Astrocyte (in vitro differentiated cells and primary cell): ENCODE data around the gene GRB7. TPM values are rescaled to one million over a fixed set of nuclear protein-coding genes. Genes with fewer than 3 reads are reported as not detected.
A peak's percentile ranks its signal among the peaks of the same experiment; 100 is the strongest.

Experiments used
- DNase-seq: peaks from one replicate; pipeline ENCODE4 v3.0.0-alpha.2; 2010; ENCODE audit warnings: low read depth
- FAIRE-seq: peaks from 2 replicates; lab custom pipeline; 2011; peaks lifted over from hg19 to GRCh38; lab: Jason Lieb, UNC
- H2AFZ ChIP-seq: 2 replicates; pipeline ENCODE4 v1.6.0; 2012; ENCODE audit warnings: low read depth, low read length, inconsistent platforms
- H3K27ac ChIP-seq: 2 replicates; pipeline ENCODE4 v1.5.1; 2011; ENCODE audit warnings: low read depth, low read length, inconsistent platforms
- H3K27me3 ChIP-seq: 2 replicates; pipeline ENCODE4 v1.6.0; 2011; ENCODE audit warnings: low read length, inconsistent platforms; ENCODE audit not compliant: insufficient read depth
- H3K36me3 ChIP-seq: 2 replicates; pipeline ENCODE4 v1.5.1; 2011; ENCODE audit warnings: low read length, inconsistent platforms; ENCODE audit not compliant: insufficient read depth
- H3K4me1 ChIP-seq: 2 replicates; pipeline ENCODE4 v1.5.1; 2011; ENCODE audit warnings: low read length, inconsistent platforms; ENCODE audit not compliant: insufficient read depth
- H3K4me2 ChIP-seq: 2 replicates; pipeline ENCODE4 v1.6.0; 2012; ENCODE audit warnings: low read length, inconsistent platforms
- H3K4me3 ChIP-seq: 2 replicates; pipeline ENCODE4 v1.5.1; 2011; ENCODE audit warnings: low read depth, mild to moderate bottlenecking, low read length, inconsistent platforms; ENCODE audit not compliant: insufficient read depth
- H3K79me2 ChIP-seq: 2 replicates; pipeline ENCODE4 v1.6.0; 2012; ENCODE audit warnings: mild to moderate bottlenecking, low read length, inconsistent platforms; ENCODE audit not compliant: insufficient read depth
- H3K9ac ChIP-seq: 2 replicates; pipeline ENCODE4 v1.6.0; 2012; ENCODE audit warnings: mild to moderate bottlenecking, low read length, inconsistent platforms
- H3K9me3 ChIP-seq: 2 replicates; pipeline ENCODE4 v1.5.1; 2012; ENCODE audit warnings: low read depth, mild to moderate bottlenecking, low read length, inconsistent platforms; ENCODE audit not compliant: insufficient read depth
- H4K20me1 ChIP-seq: 2 replicates; pipeline ENCODE4 v1.6.0; 2012; ENCODE audit warnings: low read length, inconsistent platforms; ENCODE audit not compliant: insufficient read depth
- H3K27ac Mint-ChIP-seq: one replicate; pipeline ENCODE4 v1.8.0; 2021; ENCODE audit warnings: mild to moderate bottlenecking, mixed read lengths; ENCODE audit not compliant: unreplicated experiment
- H3K27me3 Mint-ChIP-seq: one replicate; pipeline ENCODE4 v1.8.0; 2021; ENCODE audit warnings: low read depth, mixed read lengths; ENCODE audit not compliant: unreplicated experiment
- H3K36me3 Mint-ChIP-seq: one replicate; pipeline ENCODE4 v1.8.0; 2021; ENCODE audit warnings: low read depth, mixed read lengths; ENCODE audit not compliant: unreplicated experiment
- H3K4me1 Mint-ChIP-seq: one replicate; pipeline ENCODE4 v1.8.0; 2021; ENCODE audit warnings: low read depth, mixed read lengths; ENCODE audit not compliant: unreplicated experiment
- H3K4me3 Mint-ChIP-seq: one replicate; pipeline ENCODE4 v1.8.0; 2021; ENCODE audit warnings: mild to moderate bottlenecking, moderate library complexity, mixed read lengths; ENCODE audit not compliant: unreplicated experiment
- H3K9me3 Mint-ChIP-seq: one replicate; pipeline ENCODE4 v1.8.0; 2021; ENCODE audit warnings: mild to moderate bottlenecking, mixed read lengths; ENCODE audit not compliant: unreplicated experiment
- EZH2 ChIP-seq: IDR thresholded peaks from 2 replicates; pipeline ENCODE4 v1.6.1; 2012; ENCODE audit warnings: mild to moderate bottlenecking, low read length, inconsistent platforms; ENCODE audit not compliant: insufficient read depth
- total RNA-seq: library from RNA; stranded (reverse); gene quantifications from 2 replicates; pipeline ENCODE4 v1.2.1, GENCODE V29; 2021
- TF ChIP-seq, protein P1 (sequence below): IDR thresholded peaks from 2 replicates; pipeline ENCODE4 v1.5.1; 2011; ENCODE audit warnings: low read depth, mild to moderate bottlenecking, inconsistent platforms, low read length, moderate library complexity; ENCODE audit not compliant: insufficient read depth

Gene GRB7
- total RNA-seq, 1 donor from 2014 or later = 3.3 TPM

DNA sequence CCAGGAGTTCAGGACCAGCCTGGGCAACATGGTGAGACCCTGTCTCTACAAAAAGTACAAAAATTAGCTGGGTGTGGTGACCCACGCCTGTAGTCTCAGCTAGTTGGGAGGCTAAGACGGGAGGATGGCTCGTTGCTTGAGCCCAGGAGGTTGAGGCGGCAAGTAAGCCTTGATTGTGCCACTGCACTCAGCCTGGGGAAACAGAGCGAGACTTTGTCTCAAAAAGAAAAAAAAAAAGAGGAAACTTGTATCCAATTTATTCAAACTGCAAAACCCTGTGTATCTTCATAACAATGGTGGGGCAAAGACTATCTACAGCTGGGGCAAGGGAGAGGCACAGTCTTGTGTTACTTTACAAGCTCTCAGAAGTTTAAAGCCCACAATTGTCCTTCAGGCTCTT, 21.5 kb downstream of the GRB7 start:
- TF ChIP-seq EZH2 = no peak
- TF ChIP-seq, protein P1, sequence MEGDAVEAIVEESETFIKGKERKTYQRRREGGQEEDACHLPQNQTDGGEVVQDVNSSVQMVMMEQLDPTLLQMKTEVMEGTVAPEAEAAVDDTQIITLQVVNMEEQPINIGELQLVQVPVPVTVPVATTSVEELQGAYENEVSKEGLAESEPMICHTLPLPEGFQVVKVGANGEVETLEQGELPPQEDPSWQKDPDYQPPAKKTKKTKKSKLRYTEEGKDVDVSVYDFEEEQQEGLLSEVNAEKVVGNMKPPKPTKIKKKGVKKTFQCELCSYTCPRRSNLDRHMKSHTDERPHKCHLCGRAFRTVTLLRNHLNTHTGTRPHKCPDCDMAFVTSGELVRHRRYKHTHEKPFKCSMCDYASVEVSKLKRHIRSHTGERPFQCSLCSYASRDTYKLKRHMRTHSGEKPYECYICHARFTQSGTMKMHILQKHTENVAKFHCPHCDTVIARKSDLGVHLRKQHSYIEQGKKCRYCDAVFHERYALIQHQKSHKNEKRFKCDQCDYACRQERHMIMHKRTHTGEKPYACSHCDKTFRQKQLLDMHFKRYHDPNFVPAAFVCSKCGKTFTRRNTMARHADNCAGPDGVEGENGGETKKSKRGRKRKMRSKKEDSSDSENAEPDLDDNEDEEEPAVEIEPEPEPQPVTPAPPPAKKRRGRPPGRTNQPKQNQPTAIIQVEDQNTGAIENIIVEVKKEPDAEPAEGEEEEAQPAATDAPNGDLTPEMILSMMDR = no peak
- peaks cover 53% of the 10 kb centered on the region for H3K4me1 Mint-ChIP-seq
- Histone ChIP-seq H3K9me3 (no peaks in the 10 kb centered on the region), H3K36me3 (no peaks in the 10 kb centered on the region), H3K27me3 (no peaks in the 10 kb centered on the region), H2AFZ (no peak overlapping the region), H3K4me1 (peaks cover 19% of the 10 kb centered on the region), H4K20me1 (no peaks in the 10 kb centered on the region), H3K4me3 (no peak overlapping the region), H3K27ac (no peak overlapping the region), H3K4me2 (no peak overlapping the region), H3K79me2 (no peaks in the 10 kb centered on the region), H3K9ac (no peak overlapping the region)
- no peak overlapping the region for H3K4me3 Mint-ChIP-seq
- peaks cover 2% of the 10 kb centered on the region for H3K9me3 Mint-ChIP-seq
- no peaks in the 10 kb centered on the region for H3K27me3 Mint-ChIP-seq
- DNase-seq (no peak), FAIRE-seq (no peak)
- H3K27ac Mint-ChIP-seq = peak overlapping the region; percentile 93
- H3K36me3 Mint-ChIP-seq = no peaks in the 10 kb centered on the region

DNA sequence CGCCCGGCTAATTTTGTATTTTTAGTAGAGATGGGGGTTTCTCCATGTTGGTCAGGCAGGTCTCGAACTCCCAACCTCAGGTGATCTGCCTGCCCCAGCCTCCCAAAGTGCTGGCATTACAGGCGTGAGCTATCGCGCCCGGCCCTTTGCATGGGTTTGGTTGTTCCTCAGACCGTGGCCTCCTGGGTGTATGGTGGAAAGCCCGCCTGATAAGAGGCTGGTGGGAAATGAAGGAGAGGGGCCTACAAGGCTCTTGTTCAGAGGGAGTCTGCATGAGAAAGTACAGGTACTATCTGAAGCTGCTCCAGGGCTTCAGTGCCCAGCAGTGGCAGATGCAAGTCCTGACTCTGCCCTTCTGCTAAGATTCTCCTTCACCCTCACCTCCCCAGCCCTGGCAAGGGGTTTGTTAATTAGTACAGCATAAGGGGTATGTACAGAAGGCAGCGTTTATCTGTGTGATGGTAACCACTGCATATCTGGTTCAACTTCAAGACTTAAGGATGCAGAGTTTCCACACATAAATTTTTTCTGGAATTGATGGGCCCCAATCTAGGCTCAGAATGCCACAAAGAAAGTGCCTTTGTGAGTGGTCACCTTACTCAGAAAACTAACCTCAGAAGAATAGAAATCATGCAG, 24.2 kb downstream of the GRB7 start:
- H2AFZ ChIP-seq = no peak overlapping the region
- H3K9me3 ChIP-seq = no peaks in the 10 kb centered on the region
- peaks cover 19% of the 10 kb centered on the region for H3K4me1 ChIP-seq

More for the DNA sequence above, 24.2 kb downstream of the GRB7 start:
- H3K4me3 ChIP-seq = no peak overlapping the region
- no peak overlapping the region for H3K4me2 ChIP-seq
- H3K4me1 Mint-ChIP-seq = peaks cover 35% of the 10 kb centered on the region
- H3K27ac ChIP-seq = no peak overlapping the region
- peaks cover 17% of the 10 kb centered on the region for H3K27me3 ChIP-seq
- H3K36me3 Mint-ChIP-seq = peaks cover 7% of the 10 kb centered on the region
- H3K9ac ChIP-seq = no peak overlapping the region
- H3K4me3 Mint-ChIP-seq = no peak overlapping the region
- H3K9me3 Mint-ChIP-seq = peaks cover 15% of the 10 kb centered on the region
- H3K79me2 ChIP-seq = no peaks in the 10 kb centered on the region
- H3K36me3 ChIP-seq = no peaks in the 10 kb centered on the region
- FAIRE-seq (no peak), DNase-seq (no peak)
- TF ChIP-seq, protein P1 = no peak
- H3K27ac Mint-ChIP-seq = no peak overlapping the region
- H4K20me1 ChIP-seq = no peaks in the 10 kb centered on the region
- H3K27me3 Mint-ChIP-seq = peaks cover 10% of the 10 kb centered on the region
